Measurements from ENCODE around the gene SPTB.

Gene SPTB

DNA sequence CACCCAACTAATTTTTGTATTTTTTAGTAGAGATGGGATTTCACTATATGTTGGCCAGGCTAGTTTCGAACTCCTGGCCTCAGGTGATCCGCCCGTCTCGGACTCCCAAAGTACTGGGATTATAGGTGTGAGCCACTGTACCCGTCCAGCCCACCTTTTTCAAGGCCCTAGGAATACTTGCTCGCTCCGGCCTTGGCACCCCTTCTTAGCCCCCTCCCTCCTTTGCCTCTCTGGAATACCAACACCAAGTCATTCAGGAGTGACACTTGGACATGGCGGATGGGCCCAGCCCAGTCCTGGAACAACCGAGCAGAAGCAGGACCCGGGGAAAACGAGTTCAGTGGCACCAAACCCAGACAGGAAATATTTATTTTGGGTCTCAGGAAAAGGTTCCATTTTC, 146.4 kb downstream of the SPTB start:
- no peak overlapping the region for H3K4me3 ChIP-seq (ENCODE audit: low read depth, low read length)
- H3K9me3 ChIP-seq (ENCODE audit: control insufficient read depth, insufficient read depth, low read depth, low read length) = no peaks in the 10 kb centered on the region
- no peaks in the 10 kb centered on the region for H3K27me3 ChIP-seq (ENCODE audit: control insufficient read depth, insufficient read depth, low read length)
- no peak overlapping the region for H3K27ac ChIP-seq (ENCODE audit: low read depth, low read length)
- H3K4me1 ChIP-seq (ENCODE audit: control insufficient read depth, insufficient read depth, low read length) = peaks cover 12% of the 10 kb centered on the region; the same call in 1 of the 2 replicates
- H3K36me3 ChIP-seq (ENCODE audit: control insufficient read depth, insufficient read depth, low read length) = peaks cover 85% of the 10 kb centered on the region
- no peak overlapping the region for H3K9ac ChIP-seq (ENCODE audit: low read length)

DNA sequence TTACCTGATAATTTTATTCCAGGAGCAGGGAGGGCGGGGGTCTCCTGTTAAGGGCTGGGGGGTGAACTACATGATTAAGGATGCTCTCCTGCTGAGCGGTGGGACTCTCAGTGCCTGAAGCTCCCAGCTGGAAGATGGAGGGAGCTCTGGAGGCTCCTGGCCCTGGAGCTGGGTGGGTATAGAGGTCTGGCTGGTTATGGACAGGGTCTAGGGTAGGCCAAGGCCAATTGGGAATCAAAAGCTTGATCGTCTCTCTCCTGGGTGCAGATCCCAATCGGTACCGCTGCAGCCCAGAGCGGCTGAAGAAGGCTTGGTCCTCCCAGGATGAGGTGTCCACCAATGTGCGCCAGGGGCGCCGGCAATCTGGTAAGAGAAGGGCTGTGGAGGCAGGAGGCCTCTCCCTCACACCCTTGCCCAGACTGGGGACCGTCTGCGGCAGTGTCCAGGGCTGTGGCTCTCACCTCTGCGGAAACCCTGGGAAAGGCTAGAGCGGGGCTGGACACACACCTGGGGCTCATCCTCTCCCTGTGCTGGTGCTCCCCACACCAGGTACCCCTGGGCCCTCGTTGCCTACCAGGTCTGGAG, 147.1 kb downstream of the SPTB start:
- peaks cover 12% of the 10 kb centered on the region; the same call in 1 of the 2 replicates for H3K4me1 ChIP-seq (ENCODE audit: control insufficient read depth, insufficient read depth, low read length)

DNA sequence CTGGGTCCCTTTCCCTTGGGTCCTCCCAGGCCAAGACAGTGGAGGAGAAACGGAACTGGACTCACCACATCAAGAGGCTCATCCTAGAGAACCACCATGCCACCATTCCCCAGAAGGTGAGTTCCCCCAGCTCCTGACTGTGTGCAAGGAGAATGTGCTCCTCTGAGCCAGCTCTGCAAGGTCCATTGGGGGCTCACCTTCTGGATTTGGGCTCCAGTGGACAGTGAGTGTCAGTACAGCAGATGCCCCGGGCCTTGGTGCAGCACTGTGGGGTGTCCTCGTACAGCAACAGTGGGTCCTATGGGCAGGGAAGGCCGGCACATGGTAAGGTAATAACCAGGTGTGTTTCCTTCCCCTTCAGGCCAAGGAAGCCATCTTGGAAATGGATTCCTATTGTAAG, 147.6 kb downstream of the SPTB start:
- H3K36me3 ChIP-seq (ENCODE audit: control insufficient read depth, insufficient read depth, low read length) = peaks cover 81% of the 10 kb centered on the region
- no peaks in the 10 kb centered on the region for H3K9me3 ChIP-seq (ENCODE audit: control insufficient read depth, insufficient read depth, low read depth, low read length)
- H3K4me1 ChIP-seq (ENCODE audit: control insufficient read depth, insufficient read depth, low read length) = peaks cover 12% of the 10 kb centered on the region; the same call in 1 of the 2 replicates
- H3K4me3 ChIP-seq (ENCODE audit: low read depth, low read length) = no peak overlapping the region
- no peak overlapping the region for H3K27ac ChIP-seq (ENCODE audit: low read depth, low read length)
- H3K9ac ChIP-seq (ENCODE audit: low read length) = no peak overlapping the region
- no peaks in the 10 kb centered on the region for H3K27me3 ChIP-seq (ENCODE audit: control insufficient read depth, insufficient read depth, low read length)

More for the DNA sequence above, 147.1 kb downstream of the SPTB start:
- Histone ChIP-seq H3K27me3 (ENCODE audit: control insufficient read depth, insufficient read depth, low read length) (no peaks in the 10 kb centered on the region), H3K36me3 (ENCODE audit: control insufficient read depth, insufficient read depth, low read length) (peaks cover 85% of the 10 kb centered on the region), H3K9ac (ENCODE audit: low read length) (no peak overlapping the region), H3K27ac (ENCODE audit: low read depth, low read length) (no peak overlapping the region), H3K4me3 (ENCODE audit: low read depth, low read length) (no peak overlapping the region), H3K9me3 (ENCODE audit: control insufficient read depth, insufficient read depth, low read depth, low read length) (no peaks in the 10 kb centered on the region)

DNA sequence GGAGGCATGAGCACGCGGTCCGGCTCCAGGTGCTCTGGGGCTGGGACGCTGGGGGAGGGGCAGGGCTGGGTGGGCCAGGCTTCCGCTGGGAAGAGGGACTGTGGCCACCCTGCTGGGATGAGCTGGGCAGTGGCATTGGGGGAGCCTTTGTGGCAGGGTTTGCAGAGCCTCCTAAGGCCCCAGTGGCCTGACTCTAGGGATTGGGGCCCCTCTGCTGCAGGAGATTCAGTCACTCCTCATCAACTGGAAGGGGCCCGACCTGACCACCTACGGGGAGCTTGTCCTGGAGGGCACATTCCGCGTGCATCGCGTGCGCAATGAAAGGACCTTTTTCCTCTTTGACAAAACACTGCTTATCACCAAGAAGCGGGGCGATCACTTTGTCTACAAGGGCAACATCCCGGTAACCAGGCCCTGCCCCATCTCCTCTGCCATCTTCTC, 148.5 kb downstream of the SPTB start:
- no peak overlapping the region for H3K27ac ChIP-seq (ENCODE audit: low read depth, low read length)

DNA sequence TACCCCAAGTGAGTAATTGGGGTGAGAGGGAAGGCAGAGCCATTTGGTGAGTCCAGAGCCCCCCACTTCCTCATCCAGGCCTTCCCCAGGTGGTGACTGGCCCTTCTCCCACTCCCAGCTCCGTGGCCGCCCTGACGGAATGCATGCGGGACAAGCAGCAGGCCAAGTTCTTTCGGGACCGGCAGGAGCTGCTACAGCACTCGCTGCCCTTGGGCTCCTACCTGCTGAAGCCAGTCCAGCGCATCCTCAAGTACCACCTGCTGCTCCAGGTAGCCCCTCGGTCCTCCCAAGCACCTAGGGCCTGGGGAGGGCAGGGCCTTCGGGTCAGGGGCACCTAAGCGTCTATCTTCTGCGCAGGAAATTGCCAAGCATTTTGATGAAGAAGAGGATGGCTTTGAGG, 149.0 kb downstream of the SPTB start:
- H3K4me1 ChIP-seq (ENCODE audit: control insufficient read depth, insufficient read depth, low read length) = peaks cover 13% of the 10 kb centered on the region
- H3K36me3 ChIP-seq (ENCODE audit: control insufficient read depth, insufficient read depth, low read length) = peaks cover 71% of the 10 kb centered on the region
- no peak overlapping the region for H3K27ac ChIP-seq (ENCODE audit: low read depth, low read length)
- no peaks in the 10 kb centered on the region for H3K27me3 ChIP-seq (ENCODE audit: control insufficient read depth, insufficient read depth, low read length)
- no peak overlapping the region for H3K4me3 ChIP-seq (ENCODE audit: low read depth, low read length)
- no peaks in the 10 kb centered on the region for H3K9me3 ChIP-seq (ENCODE audit: control insufficient read depth, insufficient read depth, low read depth, low read length)
- H3K9ac ChIP-seq (ENCODE audit: low read length) = no peak overlapping the region

More for the DNA sequence above, 148.5 kb downstream of the SPTB start:
- Histone ChIP-seq H3K9me3 (ENCODE audit: control insufficient read depth, insufficient read depth, low read depth, low read length) (no peaks in the 10 kb centered on the region), H3K4me1 (ENCODE audit: control insufficient read depth, insufficient read depth, low read length) (peaks cover 12% of the 10 kb centered on the region), H3K4me3 (ENCODE audit: low read depth, low read length) (no peak overlapping the region), H3K36me3 (ENCODE audit: control insufficient read depth, insufficient read depth, low read length) (peaks cover 76% of the 10 kb centered on the region), H3K9ac (ENCODE audit: low read length) (no peak overlapping the region), H3K27me3 (ENCODE audit: control insufficient read depth, insufficient read depth, low read length) (no peaks in the 10 kb centered on the region)

DNA sequence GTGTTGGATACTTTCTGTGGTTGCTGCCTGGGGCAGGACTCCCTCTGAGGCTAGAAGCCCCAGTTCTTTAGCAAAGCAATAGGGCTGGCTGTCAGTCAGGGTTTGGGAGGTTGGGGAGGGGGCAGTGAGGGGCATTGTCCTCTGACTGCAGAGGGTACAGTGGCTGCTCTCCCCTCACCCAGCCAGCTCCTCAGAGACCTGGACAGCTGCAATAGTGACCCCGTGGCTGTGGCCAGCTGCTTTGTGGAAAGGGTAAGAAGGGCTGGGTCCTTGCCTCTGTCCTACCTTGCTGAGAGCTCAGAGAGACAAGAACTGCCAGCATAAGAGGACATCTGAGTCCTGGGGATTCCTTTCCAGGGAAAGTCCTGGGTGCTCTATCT, 149.7 kb downstream of the SPTB start:
- Histone ChIP-seq H3K27me3 (ENCODE audit: control insufficient read depth, insufficient read depth, low read length) (no peaks in the 10 kb centered on the region), H3K27ac (ENCODE audit: low read depth, low read length) (no peak overlapping the region), H3K4me3 (ENCODE audit: low read depth, low read length) (no peak overlapping the region), H3K36me3 (ENCODE audit: control insufficient read depth, insufficient read depth, low read length) (peaks cover 65% of the 10 kb centered on the region), H3K4me1 (ENCODE audit: control insufficient read depth, insufficient read depth, low read length) (peaks cover 19% of the 10 kb centered on the region), H3K9me3 (ENCODE audit: control insufficient read depth, insufficient read depth, low read depth, low read length) (no peaks in the 10 kb centered on the region), H3K9ac (ENCODE audit: low read length) (no peak overlapping the region)

DNA sequence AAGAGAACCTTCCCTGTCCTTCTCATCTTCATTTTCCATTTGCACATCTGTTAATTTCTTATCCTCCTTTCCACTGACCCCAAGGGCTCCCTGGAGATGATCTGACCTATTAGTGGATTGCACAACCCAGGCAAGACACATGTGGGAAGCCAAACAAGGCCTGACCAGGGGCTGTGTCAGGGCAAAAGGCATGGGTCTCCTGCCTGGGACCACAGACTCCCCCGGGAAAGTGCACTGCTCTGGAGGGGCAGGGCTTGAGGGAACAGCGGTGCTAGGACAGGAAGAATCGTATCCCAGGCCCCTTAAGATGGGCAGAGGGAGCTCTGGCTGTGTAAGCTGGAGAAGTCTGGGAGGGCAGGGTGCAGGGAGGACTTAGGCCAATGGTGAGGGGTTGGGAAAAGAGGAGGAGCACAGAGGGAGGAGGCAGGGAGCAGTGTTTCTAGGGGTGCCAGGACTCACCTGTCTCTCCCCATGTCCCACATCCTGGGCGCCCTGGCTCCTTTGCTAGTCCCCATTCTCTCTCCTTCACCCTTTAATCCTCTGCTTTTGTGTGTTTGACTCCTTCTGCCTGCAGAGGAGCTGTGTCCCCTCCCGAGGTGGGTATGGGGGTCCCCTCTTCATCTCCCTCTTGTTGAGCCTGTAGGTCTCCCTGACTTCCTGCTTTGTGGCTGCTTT, 150.2 kb downstream of the SPTB start:
- Histone ChIP-seq H3K4me1 (ENCODE audit: control insufficient read depth, insufficient read depth, low read length) (peaks cover 24% of the 10 kb centered on the region), H3K4me3 (ENCODE audit: low read depth, low read length) (no peak overlapping the region), H3K9ac (ENCODE audit: low read length) (no peak overlapping the region), H3K27ac (ENCODE audit: low read depth, low read length) (no peak overlapping the region), H3K36me3 (ENCODE audit: control insufficient read depth, insufficient read depth, low read length) (peaks cover 62% of the 10 kb centered on the region), H3K27me3 (ENCODE audit: control insufficient read depth, insufficient read depth, low read length) (no peaks in the 10 kb centered on the region), H3K9me3 (ENCODE audit: control insufficient read depth, insufficient read depth, low read depth, low read length) (no peaks in the 10 kb centered on the region)

DNA sequence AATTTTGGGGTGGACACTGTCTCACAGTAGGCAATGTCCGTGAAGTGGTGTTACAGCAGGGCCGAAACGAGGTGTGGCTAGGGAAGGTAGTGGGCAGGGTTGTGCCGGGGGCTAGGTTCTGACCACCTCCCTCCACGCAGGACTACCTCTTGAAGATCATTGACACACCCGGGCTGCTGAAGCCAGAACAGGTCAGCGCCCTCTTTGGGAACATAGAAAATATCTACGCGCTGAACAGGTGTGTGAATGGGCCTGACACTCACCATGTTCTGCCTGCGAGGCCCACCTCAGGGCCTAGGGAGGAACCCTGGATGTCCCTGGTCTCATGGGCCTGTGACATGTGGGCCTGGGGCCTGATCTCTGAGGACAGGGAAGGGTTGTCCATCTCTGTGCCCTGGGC, 150.9 kb downstream of the SPTB start:
- Histone ChIP-seq H3K4me3 (ENCODE audit: low read depth, low read length) (no peak overlapping the region), H3K4me1 (ENCODE audit: control insufficient read depth, insufficient read depth, low read length) (peaks cover 31% of the 10 kb centered on the region), H3K27ac (ENCODE audit: low read depth, low read length) (no peak overlapping the region), H3K36me3 (ENCODE audit: control insufficient read depth, insufficient read depth, low read length) (peaks cover 61% of the 10 kb centered on the region), H3K9me3 (ENCODE audit: control insufficient read depth, insufficient read depth, low read depth, low read length) (no peaks in the 10 kb centered on the region), H3K27me3 (ENCODE audit: control insufficient read depth, insufficient read depth, low read length) (no peaks in the 10 kb centered on the region), H3K9ac (ENCODE audit: low read length) (no peak overlapping the region)

DNA sequence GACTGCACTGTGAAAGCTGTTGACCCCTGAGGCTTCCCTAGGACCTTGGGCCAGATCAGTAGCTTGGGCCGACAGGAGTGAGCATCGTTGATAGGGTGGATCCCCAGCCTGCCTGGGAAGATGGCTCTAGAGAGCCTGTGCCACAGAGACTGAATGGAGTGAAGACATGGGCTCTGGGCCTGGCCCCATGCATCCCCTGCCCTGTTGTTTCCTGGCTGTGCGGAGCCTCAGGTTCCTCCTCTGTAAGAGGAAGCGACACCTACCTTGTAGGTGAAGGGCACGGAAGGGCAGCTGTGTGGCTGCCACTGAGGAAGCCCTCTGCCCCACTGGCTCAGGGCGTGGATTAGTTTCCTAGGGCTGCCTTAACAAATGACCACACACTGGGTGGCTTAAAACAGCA, 151.6 kb downstream of the SPTB start:
- Histone ChIP-seq H3K36me3 (ENCODE audit: control insufficient read depth, insufficient read depth, low read length) (peaks cover 54% of the 10 kb centered on the region), H3K27ac (ENCODE audit: low read depth, low read length) (no peak overlapping the region), H3K4me3 (ENCODE audit: low read depth, low read length) (no peak overlapping the region), H3K27me3 (ENCODE audit: control insufficient read depth, insufficient read depth, low read length) (no peaks in the 10 kb centered on the region), H3K4me1 (ENCODE audit: control insufficient read depth, insufficient read depth, low read length) (peaks cover 35% of the 10 kb centered on the region), H3K9ac (ENCODE audit: low read length) (no peak overlapping the region), H3K9me3 (ENCODE audit: control insufficient read depth, insufficient read depth, low read depth, low read length) (no peaks in the 10 kb centered on the region)

DNA sequence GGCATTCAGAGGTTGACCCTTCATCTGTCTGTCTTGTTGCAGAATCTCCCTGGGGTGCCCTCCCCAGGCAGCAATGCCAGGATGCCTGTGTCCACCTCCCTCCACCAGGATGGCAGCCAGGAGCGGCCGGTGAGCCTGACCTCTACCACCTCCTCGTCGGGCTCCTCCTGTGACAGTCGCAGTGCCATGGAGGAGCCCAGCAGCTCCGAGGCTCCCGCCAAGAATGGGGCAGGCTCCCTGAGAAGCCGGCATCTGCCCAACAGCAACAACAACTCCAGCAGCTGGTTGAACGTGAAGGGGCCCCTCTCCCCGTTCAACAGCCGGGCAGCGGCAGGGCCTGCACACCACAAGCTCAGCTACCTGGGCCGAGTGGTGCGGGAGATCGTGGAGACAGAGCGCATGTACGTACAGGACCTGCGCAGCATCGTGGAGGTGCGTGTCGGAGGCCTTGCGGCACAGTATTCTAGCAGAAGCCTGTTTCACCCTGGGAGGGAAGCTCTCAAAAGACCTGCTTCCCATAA, 152.1 kb downstream of the SPTB start:
- Histone ChIP-seq H3K36me3 (ENCODE audit: control insufficient read depth, insufficient read depth, low read length) (peaks cover 50% of the 10 kb centered on the region), H3K4me1 (ENCODE audit: control insufficient read depth, insufficient read depth, low read length) (peaks cover 37% of the 10 kb centered on the region), H3K9me3 (ENCODE audit: control insufficient read depth, insufficient read depth, low read depth, low read length) (no peaks in the 10 kb centered on the region), H3K4me3 (ENCODE audit: low read depth, low read length) (no peak overlapping the region), H3K27ac (ENCODE audit: low read depth, low read length) (no peak overlapping the region), H3K27me3 (ENCODE audit: control insufficient read depth, insufficient read depth, low read length) (no peaks in the 10 kb centered on the region), H3K9ac (ENCODE audit: low read length) (no peak overlapping the region)

DNA sequence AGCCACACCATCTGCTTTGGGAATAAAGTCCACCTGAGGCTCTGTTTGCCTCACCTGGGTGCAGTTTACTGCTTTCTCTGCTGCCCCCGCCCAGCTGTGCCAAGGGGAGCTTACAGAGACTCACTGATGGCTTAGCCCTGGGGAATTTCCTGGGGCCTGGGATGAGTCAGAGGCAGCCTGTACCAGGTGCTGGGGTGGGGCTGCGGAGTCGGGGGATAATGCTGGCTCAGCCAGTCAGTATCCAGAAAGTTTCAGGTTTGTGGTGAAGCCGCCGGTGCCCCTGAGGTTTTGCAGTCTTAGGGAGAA, 153.2 kb downstream of the SPTB start:
- peaks cover 40% of the 10 kb centered on the region for H3K36me3 ChIP-seq (ENCODE audit: control insufficient read depth, insufficient read depth, low read length)
- H3K27ac ChIP-seq (ENCODE audit: low read depth, low read length) = no peak overlapping the region
- peaks cover 45% of the 10 kb centered on the region for H3K4me1 ChIP-seq (ENCODE audit: control insufficient read depth, insufficient read depth, low read length)
- H3K9me3 ChIP-seq (ENCODE audit: control insufficient read depth, insufficient read depth, low read depth, low read length) = no peaks in the 10 kb centered on the region
- H3K4me3 ChIP-seq (ENCODE audit: low read depth, low read length) = no peak overlapping the region
- no peak overlapping the region for H3K9ac ChIP-seq (ENCODE audit: low read length)
- no peaks in the 10 kb centered on the region for H3K27me3 ChIP-seq (ENCODE audit: control insufficient read depth, insufficient read depth, low read length)

All from HUES6 (cell line).